HEK293 (cell line): ENCODE data around the gene MYH15.

ENCODE experiments used
- CTCF ChIA-PET: fragments of 350-600 bp; formaldehyde crosslinking; extraction: SDS; loops from one replicate; lab custom pipeline; 2021; ENCODE audit warnings: antibody characterized with exemption; lab: Yijun Ruan, JAX
- POLR2A ChIA-PET: fragments of 300-600 bp; formaldehyde crosslinking; extraction: SDS; loops from one replicate; lab custom pipeline; 2020; ENCODE audit warnings: antibody characterized with exemption, inconsistent platforms; lab: Yijun Ruan, JAX
- H3K27ac ChIP-seq: fragments of 200-500 bp; sonication (Bioruptor generic); 2 replicates; pipeline ENCODE4 v1.5.1; 2014; ENCODE audit warnings: low read depth, low read length, control low read depth, inconsistent platforms; ENCODE audit errors: extremely low read depth
- H3K36me3 ChIP-seq, 2 experiments: fragments of 200-500 bp in 1 of 2; sonication (Bioruptor generic) in 1 of 2; 1 replicate in 1 of 2; 2 replicates in 1 of 2; pipeline ENCODE4 v1.5.1; 2014 to 2017; ENCODE audit warnings: inconsistent platforms in 2 of 2, low read length in 2 of 2; ENCODE audit not compliant: control insufficient read depth in 2 of 2, insufficient read depth in 1 of 2
- H3K4me1 ChIP-seq: fragments of 200-500 bp; sonication (Bioruptor generic); 2 replicates; pipeline ENCODE4 v1.5.1; 2014; ENCODE audit warnings: mild to moderate bottlenecking, low read length, inconsistent platforms; ENCODE audit not compliant: control insufficient read depth, insufficient read depth
- H3K4me3 ChIP-seq: 2 replicates; pipeline ENCODE4 v1.5.1; 2011; ENCODE audit warnings: low read depth, mild to moderate bottlenecking, control low read depth, low read length, moderate library complexity
- H3K9me3 ChIP-seq: fragments of 200-500 bp; sonication (Bioruptor generic); 2 replicates; pipeline ENCODE4 v1.5.1; 2014; ENCODE audit warnings: low read depth, low read length, inconsistent platforms; ENCODE audit not compliant: control insufficient read depth, insufficient read depth
- ELK4 ChIP-seq: IDR thresholded peaks from 2 replicates; pipeline ENCODE4 v1.6.1; 2011; ENCODE audit warnings: mild to moderate bottlenecking, low read depth, low read length, borderline replicate concordance
- GFI1B ChIP-seq: fragments of 450-650 bp; formaldehyde crosslinking; IDR thresholded peaks from 2 replicates; pipeline ENCODE4 v1.5.1; 2016; ENCODE audit warnings: missing biosample characterization, missing genetic modification characterization
- GLI2 ChIP-seq: fragments of 450-650 bp; formaldehyde crosslinking; IDR thresholded peaks from 2 replicates; pipeline ENCODE4; 2017; ENCODE audit warnings: missing biosample characterization, missing genetic modification characterization, low read depth, borderline replicate concordance
- GLIS2 ChIP-seq: fragments of 450-650 bp; formaldehyde crosslinking; IDR thresholded peaks from 2 replicates; pipeline ENCODE4 v1.5.1; 2016; ENCODE audit warnings: missing biosample characterization, missing genetic modification characterization
- KLF1 ChIP-seq: fragments of 450-650 bp; formaldehyde crosslinking; IDR thresholded peaks from 2 replicates; pipeline ENCODE4 v1.5.1; 2016; ENCODE audit warnings: missing biosample characterization, missing genetic modification characterization
- MZF1 ChIP-seq: fragments of 450-650 bp; formaldehyde crosslinking; IDR thresholded peaks from 2 replicates; pipeline ENCODE4 v1.5.1; 2017; ENCODE audit warnings: missing biosample characterization, missing genetic modification characterization, borderline replicate concordance
- PATZ1 ChIP-seq: fragments of 450-650 bp; formaldehyde crosslinking; IDR thresholded peaks from 2 replicates; pipeline ENCODE4 v1.5.1; 2016; ENCODE audit warnings: missing biosample characterization, missing genetic modification characterization
- TCF7L2 ChIP-seq: IDR thresholded peaks from 2 replicates; pipeline ENCODE4 v1.6.1; 2011; ENCODE audit warnings: low read depth, mild to moderate bottlenecking, inconsistent platforms, low read length, moderate library complexity, borderline replicate concordance
- TRIM28 ChIP-seq: IDR thresholded peaks from 2 replicates; pipeline ENCODE4 v1.6.1; 2011; ENCODE audit warnings: low read length, control low read depth, borderline replicate concordance
- ZNF10 ChIP-seq: fragments of 450-650 bp; formaldehyde crosslinking; IDR thresholded peaks from 2 replicates; pipeline ENCODE4 v1.5.1; 2017; ENCODE audit warnings: missing biosample characterization, missing genetic modification characterization
- ZNF148 ChIP-seq: fragments of 450-650 bp; formaldehyde crosslinking; IDR thresholded peaks from 2 replicates; pipeline ENCODE4 v1.5.0; 2017; ENCODE audit warnings: missing biosample characterization, missing genetic modification characterization, borderline replicate concordance
- ZNF16 ChIP-seq: fragments of 450-650 bp; formaldehyde crosslinking; IDR thresholded peaks from 2 replicates; pipeline ENCODE4 v1.5.1; 2016; ENCODE audit warnings: low read depth, missing biosample characterization, missing genetic modification characterization
- ZNF24 ChIP-seq: fragments of 450-650 bp; formaldehyde crosslinking; IDR thresholded peaks from 2 replicates; pipeline ENCODE4 v1.5.1; 2016; ENCODE audit warnings: missing biosample characterization, missing genetic modification characterization
- ZNF302 ChIP-seq: fragments of 450-650 bp; formaldehyde crosslinking; IDR thresholded peaks from 2 replicates; pipeline ENCODE4 v1.5.1; 2016; ENCODE audit warnings: missing biosample characterization, missing genetic modification characterization, low read depth
- ZNF37A ChIP-seq: fragments of 450-650 bp; IDR thresholded peaks from 2 replicates; pipeline ENCODE4 v1.5.1; 2018; ENCODE audit warnings: missing biosample characterization, missing genetic modification characterization
- ZNF433 ChIP-seq: fragments of 450-650 bp; formaldehyde crosslinking; IDR thresholded peaks from 2 replicates; pipeline ENCODE4 v1.5.1; 2016; ENCODE audit warnings: missing biosample characterization, missing genetic modification characterization, low read depth
- ZNF501 ChIP-seq: fragments of 450-650 bp; formaldehyde crosslinking; IDR thresholded peaks from 2 replicates; pipeline ENCODE4 v1.5.1; 2016; ENCODE audit warnings: missing biosample characterization, missing genetic modification characterization
- ZNF514 ChIP-seq: fragments of 450-650 bp; formaldehyde crosslinking; IDR thresholded peaks from 2 replicates; pipeline ENCODE4 v1.5.1; 2016; ENCODE audit warnings: missing biosample characterization, missing genetic modification characterization
- ZNF548 ChIP-seq: fragments of 450-650 bp; formaldehyde crosslinking; IDR thresholded peaks from 2 replicates; pipeline ENCODE4 v1.5.1; 2016; ENCODE audit warnings: missing biosample characterization, missing genetic modification characterization
- ZNF660 ChIP-seq: fragments of 450-650 bp; IDR thresholded peaks from 2 replicates; pipeline ENCODE4 v1.5.1; 2018; ENCODE audit warnings: missing biosample characterization, mild to moderate bottlenecking, missing genetic modification characterization
- ZNF776 ChIP-seq: fragments of 450-650 bp; formaldehyde crosslinking; IDR thresholded peaks from 2 replicates; pipeline ENCODE4 v1.5.0; 2017; ENCODE audit warnings: missing biosample characterization, missing genetic modification characterization, borderline replicate concordance

Gene MYH15

GRCh38 chr3:108376026-108376425, 134.4 kb downstream of the MYH15 start (continued):
- no peak for TF ChIP-seq MZF1 (tag by site-specific recombination)
- no peak for TF ChIP-seq ZNF148 (tag by site-specific recombination)
- TF ChIP-seq ZNF24 (tag by site-specific recombination) = no peak
- no peak for TF ChIP-seq ZNF433 (tag by site-specific recombination)
- TF ChIP-seq ZNF514 (tag by site-specific recombination) = no peak

GRCh38 chr3:108359011-108359410, 151.4 kb downstream of the MYH15 start:
- CTCF ChIA-PET = no interaction called here
- TF ChIP-seq PATZ1 (tag by site-specific recombination) (no peak), GLIS2 (tag by site-specific recombination) (no peak), ZNF16 (tag by site-specific recombination) (no peak)
- TF ChIP-seq, all 188 proteins: peak for 0
- POLR2A ChIA-PET = no interaction called here

GRCh38 chr3:108357042-108357441, 153.4 kb downstream of the MYH15 start:
- ChIA-PET POLR2A (no interaction called here), CTCF (no interaction called here)
- Histone ChIP-seq H3K4me1 (no peaks in the 10 kb centered on the region), H3K9me3 (no peaks in the 10 kb centered on the region), H3K36me3 (no peaks in the 10 kb centered on the region), H3K27ac (no peak overlapping the region), H3K4me3 (no peak overlapping the region)
- TF ChIP-seq TCF7L2 = no peak
- no peak for TF ChIP-seq ZNF660 (tag by site-specific recombination)
- no peak for TF ChIP-seq KLF1 (tag by site-specific recombination)
- no peak for TF ChIP-seq ZNF37A (tag by site-specific recombination)
- no peak for TF ChIP-seq ZNF776
- TF ChIP-seq GLI2 (tag by site-specific recombination) = no peak
- no peak for TF ChIP-seq ZNF10 (tag by site-specific recombination)
- TF ChIP-seq ELK4 = no peak
- TF ChIP-seq ZNF548 (tag by site-specific recombination) = no peak
- no peak for TF ChIP-seq ZNF302
- no peak for TF ChIP-seq TRIM28
- no peak for TF ChIP-seq GFI1B (tag by site-specific recombination)
- no peak for TF ChIP-seq ZNF501 (tag by site-specific recombination)

More at GRCh38 chr3:108359011-108359410, 151.4 kb downstream of the MYH15 start:
- Histone ChIP-seq H3K27ac (no peak overlapping the region), H3K4me1 (no peaks in the 10 kb centered on the region), H3K36me3 (no peaks in the 10 kb centered on the region), H3K9me3 (no peaks in the 10 kb centered on the region), H3K4me3 (no peak overlapping the region)
